Measurements from ENCODE around the gene CDH3. TPM values are rescaled to one million over a fixed set of nuclear protein-coding genes. Genes with fewer than 3 reads are reported as not detected.

The CDH3 gene
- total RNA-seq, 2 donors from 2014 or later, result 79.6 to 88.1 TPM

GRCh38 chr16:68664297-68664696, 19.2 kb downstream of the CDH3 start:
- H3K27me3 Mint-ChIP-seq (ENCODE audit: insufficient read depth), result no peaks in the 10 kb centered on the region
- WGBS, 2 experiments (ENCODE audit: insufficient coverage in 1 of 2, insufficient read length in 1 of 2), result 85% methylated on average over 2 of the region's 2 CpGs; no CpG with 5 or more reads in 1 of the 2 experiments
- H3K36me3 ChIP-seq (ENCODE audit: control insufficient read depth, insufficient read depth, low read length), result no peaks in the 10 kb centered on the region
- H3K27ac ChIP-seq (ENCODE audit: low read depth, low read length), result no peak overlapping the region
- peaks cover 9% of the 10 kb centered on the region for H3K36me3 Mint-ChIP-seq (ENCODE audit: low read depth)
- no peak for TF ChIP-seq CTCF (conservative IDR thresholded peaks at IDR 0.05)
- H3K4me3 ChIP-seq (ENCODE audit: low read length), result no peak overlapping the region
- no peak overlapping the region for H3K27ac Mint-ChIP-seq
- no peak overlapping the region for H3K9ac ChIP-seq (ENCODE audit: extremely low read depth, low read length, poor library complexity, severe bottlenecking)
- no peak for DNase-seq
- H3K9me3 ChIP-seq (ENCODE audit: control insufficient read depth, low read length), result no peaks in the 10 kb centered on the region
- no peaks in the 10 kb centered on the region for H3K4me1 ChIP-seq (ENCODE audit: control insufficient read depth, insufficient read depth, low read length)
- H3K27me3 ChIP-seq (ENCODE audit: control insufficient read depth, insufficient read depth, low read length, poor library complexity, severe bottlenecking), result no peaks in the 10 kb centered on the region
- H3K9me3 Mint-ChIP-seq, result peaks cover 2% of the 10 kb centered on the region
- no peak overlapping the region for H3K4me3 Mint-ChIP-seq
- no peaks in the 10 kb centered on the region for H3K4me1 Mint-ChIP-seq

- TF ChIP-seq CTCF (conservative IDR thresholded peaks at IDR 0.05), result no peak
Observed at GRCh38 chr16:68665501-68665900, 20.4 kb downstream of the CDH3 start.

GRCh38 chr16:68668266-68668665, 23.2 kb downstream of the CDH3 start:
- no peak for DNase-seq
- Mint-ChIP-seq H3K36me3 (ENCODE audit: low read depth) (peaks cover 21% of the 10 kb centered on the region), H3K27ac (peak overlapping the region; percentile 27), H3K9me3 (no peaks in the 10 kb centered on the region), H3K27me3 (ENCODE audit: insufficient read depth) (no peaks in the 10 kb centered on the region), H3K4me3 (no peak overlapping the region), H3K4me1 (no peaks in the 10 kb centered on the region)
- Histone ChIP-seq H3K27ac (ENCODE audit: low read depth, low read length) (no peak overlapping the region), H3K27me3 (ENCODE audit: control insufficient read depth, insufficient read depth, low read length, poor library complexity, severe bottlenecking) (no peaks in the 10 kb centered on the region), H3K9ac (ENCODE audit: extremely low read depth, low read length, poor library complexity, severe bottlenecking) (no peak overlapping the region), H3K4me1 (ENCODE audit: control insufficient read depth, insufficient read depth, low read length) (no peaks in the 10 kb centered on the region), H3K36me3 (ENCODE audit: control insufficient read depth, insufficient read depth, low read length) (no peaks in the 10 kb centered on the region), H3K4me3 (ENCODE audit: low read length) (no peak overlapping the region), H3K9me3 (ENCODE audit: control insufficient read depth, low read length) (no peaks in the 10 kb centered on the region)
- 90 to 93% methylated on average over 4 of the region's 4 CpGs for WGBS, 2 experiments (ENCODE audit: insufficient coverage in 1 of 2, insufficient read length in 1 of 2)
- no peak for TF ChIP-seq CTCF (conservative IDR thresholded peaks at IDR 0.05)

More at GRCh38 chr16:68665501-68665900, 20.4 kb downstream of the CDH3 start:
- no peaks in the 10 kb centered on the region for H3K9me3 ChIP-seq (ENCODE audit: control insufficient read depth, low read length)
- no peak overlapping the region for H3K4me3 Mint-ChIP-seq
- DNase-seq, result no peak
- no peaks in the 10 kb centered on the region for H3K27me3 ChIP-seq (ENCODE audit: control insufficient read depth, insufficient read depth, low read length, poor library complexity, severe bottlenecking)
- peaks cover 2% of the 10 kb centered on the region for H3K9me3 Mint-ChIP-seq
- no peaks in the 10 kb centered on the region for H3K4me1 Mint-ChIP-seq
- no peak overlapping the region for H3K27ac ChIP-seq (ENCODE audit: low read depth, low read length)
- no peak overlapping the region for H3K4me3 ChIP-seq (ENCODE audit: low read length)
- no peak overlapping the region for H3K9ac ChIP-seq (ENCODE audit: extremely low read depth, low read length, poor library complexity, severe bottlenecking)
- peak overlapping the region; percentile 21 for H3K27ac Mint-ChIP-seq
- no peaks in the 10 kb centered on the region for H3K27me3 Mint-ChIP-seq (ENCODE audit: insufficient read depth)
- 92% methylated on average over 4 to 5 of the region's 5 CpGs for WGBS, 2 experiments (ENCODE audit: insufficient coverage in 1 of 2, insufficient read length in 1 of 2)
- H3K36me3 Mint-ChIP-seq (ENCODE audit: low read depth), result peaks cover 12% of the 10 kb centered on the region
- H3K36me3 ChIP-seq (ENCODE audit: control insufficient read depth, insufficient read depth, low read length), result no peaks in the 10 kb centered on the region
- no peaks in the 10 kb centered on the region for H3K4me1 ChIP-seq (ENCODE audit: control insufficient read depth, insufficient read depth, low read length)
